ENCODE measurements around the gene MYO1C. TPM values are rescaled to one million over a fixed set of nuclear protein-coding genes. Genes with fewer than 3 reads are reported as not detected.

Gene MYO1C
- total and polyA plus RNA-seq, 2 of the 8 experiments (the other 6 are each of a cell fraction or from before 2014, with no cell fraction given): 40.1 to 78.6 TPM

GRCh38 chr17:1473170-1473569 lies 19.3 kb downstream of the MYO1C start:
- Histone ChIP-seq H4K20me1 (replicated peaks in 1 of 2; ENCODE audit: control insufficient read depth in 1 of 2, insufficient read depth in 2 of 2, low read length in 2 of 2) (peaks cover 3 to 7% of the 10 kb centered on the region in 2 experiments), H4K91ac (replicated peaks; ENCODE audit: insufficient read length, low read length) (no peak overlapping the region), H2AK5ac (ENCODE audit: low read depth, low read length) (no peak overlapping the region), H3K14ac (ENCODE audit: insufficient read length) (no peak overlapping the region), H2AFZ (ENCODE audit: low read length) (no peak overlapping the region), H3K4me2 (ENCODE audit: insufficient read depth in 1 of 2, low read depth in 2 of 2, low read length in 2 of 2) (no peak overlapping the region), H3K56ac (replicated peaks; ENCODE audit: insufficient read length, low read depth, low read length) (no peak overlapping the region), H3K23me2 (ENCODE audit: low read depth, low read length) (no peaks in the 10 kb centered on the region), H3K4me3 (ENCODE audit: extremely low read depth in 1 of 4, insufficient read depth in 2 of 4, low read depth in 3 of 4, low read length in 4 of 4) (no peak overlapping the region), H3K79me1 (ENCODE audit: low read depth, low read length) (no peaks in the 10 kb centered on the region; the same call in 1 of the 2 replicates), H2BK120ac (replicated peaks; ENCODE audit: low read depth, low read length) (no peak overlapping the region), H2BK20ac (ENCODE audit: low read length) (no peak overlapping the region), H2BK15ac (ENCODE audit: low read length) (no peak overlapping the region), H3K79me2 (ENCODE audit: control insufficient read depth in 1 of 2, insufficient read depth in 2 of 2, low read length in 2 of 2) (no peaks in the 10 kb centered on the region), H3K4ac (replicated peaks; ENCODE audit: insufficient read length, low read depth, low read length) (no peak overlapping the region), H3K23ac (ENCODE audit: insufficient read length) (no peak overlapping the region), H3K4me1 (replicated peaks in 1 of 4; ENCODE audit: control insufficient read depth in 3 of 4, insufficient read depth in 4 of 4, low read length in 3 of 4) (no peaks in the 10 kb centered on the region; a peak in 1 of 7 replicates), H3K27me3 (replicated peaks in 1 of 4; ENCODE audit: control insufficient read depth in 3 of 4, extremely low read depth in 1 of 4, insufficient read depth in 3 of 4, low read length in 3 of 4) (no peaks in the 10 kb centered on the region), H4K8ac (ENCODE audit: extremely low read depth, insufficient read depth, low read length) (no peak overlapping the region), H3K27ac (ENCODE audit: low read depth, low read length) (no peak overlapping the region), H2BK12ac (ENCODE audit: low read depth, low read length) (no peak overlapping the region), H3K18ac (ENCODE audit: extremely low read depth, low read length) (no peak overlapping the region), H2BK5ac (ENCODE audit: low read depth, low read length) (no peak overlapping the region), H3K9me3 (ENCODE audit: insufficient read depth in 2 of 2, low read depth in 1 of 2, low read length in 1 of 2) (no peaks in the 10 kb centered on the region; a peak in 1 of 4 replicates), H3K36me3 (ENCODE audit: control insufficient read depth in 2 of 4, insufficient read depth in 4 of 4, low read length in 3 of 4) (peaks cover 9 to 41% (median 31%) of the 10 kb centered on the region in 4 experiments; a peak in 7 of 8 replicates), H4K5ac (ENCODE audit: insufficient read length, low read depth, low read length) (no peak overlapping the region), H3K9ac (replicated peaks in 1 of 4; ENCODE audit: extremely low read depth in 1 of 4, low read depth in 3 of 4, low read length in 3 of 4) (no peak overlapping the region)
- ChIA-PET POLR2A (ENCODE audit: partially characterized antibody) (interaction anchor here (0.6 to 2.6 kb wide), 5 partner anchors 11 to 229 kb away, joined by 3 to 10 read pairs (median 5); partner anchors contain the start of gene CRK), CTCF (ENCODE audit: partially characterized antibody) (interaction anchor here (0.8 to 1.5 kb wide), 5 partner anchors 12 to 174 kb away, joined by 3 to 4 read pairs (median 4); no protein-coding TSS in a partner anchor)
- FAIRE-seq: no peak
- TF ChIP-seq RAD21 (IDR thresholded peaks at IDR 0.05 in 1 of 2, conservative IDR thresholded peaks at IDR 0.05 in 1 of 2; ENCODE audit: low read depth in 2 of 2, low read length in 2 of 2): peak; percentile 40 to 54
- no peak for TF ChIP-seq KDM1A (IDR thresholded peaks at IDR 0.05; ENCODE audit: borderline replicate concordance, low read length)
- peak; percentile 18 to 26 (median 21); a peak in 3 of 4 replicates for TF ChIP-seq CTCF (IDR thresholded peaks at IDR 0.05; ENCODE audit: control extremely low read depth in 1 of 3, insufficient read depth in 1 of 3, low read depth in 1 of 3, low read length in 3 of 3)
- no peak for DNase-seq (ENCODE audit: low read depth in 1 of 2, low spot score in 2 of 2)
- 86% methylated on average over 11 of the region's 11 CpGs; no CpG with 5 or more reads in 1 of the 2 experiments for WGBS, 2 experiments (ENCODE audit: extremely low coverage in 1 of 2, insufficient coverage in 1 of 2, insufficient read length in 1 of 2, insufficient replicate concordance in 2 of 2, low coverage in 1 of 2, low lambda C conversion rate in 2 of 2, missing lambda C conversion rate in 1 of 2)
